ENCODE measurements around the gene BTF3.
"Not testable (repeated sequence)": the region's sequence is repeated elsewhere in the genome, so short reads cannot be mapped to it uniquely, and the experiment has no call there.

Gene BTF3

GRCh38 chr5:73498057-73498992 is at the start of gene BTF3:
TSS of gene BTF3 (plus strand) at chr5:73498442. CDS start at chr5:73498668, 226 bp downstream.
- DNase-seq (ENCODE audit: low spot score), result peak; percentile 79

- peak; percentile 39 for DNase-seq (ENCODE audit: low spot score)
These were observed 49.6 kb upstream of the BTF3 start, which contains the start of gene FOXD1 for GRCh38 chr5:73448463-73449136. TSS of gene FOXD1 (minus strand) at chr5:73448777. CDS start at chr5:73448362, 415 bp downstream.

GRCh38 chr5:73450137-73450536 is 48.1 kb upstream of the BTF3 start:
- no peak for DNase-seq (ENCODE audit: low spot score)

GRCh38 chr5:73450672-73451223 is 47.5 kb upstream of the BTF3 start:
- DNase-seq (ENCODE audit: low spot score), result no peak

- peak; percentile 32 for DNase-seq (ENCODE audit: low spot score)
These were observed 46.8 kb upstream of the BTF3 start for GRCh38 chr5:73451224-73452130.

GRCh38 chr5:73452215-73452614 is 46.0 kb upstream of the BTF3 start:
- DNase-seq (ENCODE audit: low spot score), result no peak

- DNase-seq (ENCODE audit: low spot score), result no peak
These were observed 43.7 kb upstream of the BTF3 start for GRCh38 chr5:73454379-73455036.

- DNase-seq (ENCODE audit: low spot score), result not testable (repeated sequence)
These were observed 41.8 kb upstream of the BTF3 start for GRCh38 chr5:73456462-73456861.

GRCh38 chr5:73459366-73459765 is 38.9 kb upstream of the BTF3 start:
- DNase-seq (ENCODE audit: low spot score), result no peak

- no peak for DNase-seq (ENCODE audit: low spot score)
These were observed 38.1 kb upstream of the BTF3 start for GRCh38 chr5:73460133-73460532.

- DNase-seq (ENCODE audit: low spot score), result no peak
These were observed 34.1 kb upstream of the BTF3 start for GRCh38 chr5:73464016-73464745.

- not testable (repeated sequence) for DNase-seq (ENCODE audit: low spot score)
These were observed 29.6 kb upstream of the BTF3 start for GRCh38 chr5:73468638-73469037.

- no peak for DNase-seq (ENCODE audit: low spot score)
These were observed 28.4 kb upstream of the BTF3 start for GRCh38 chr5:73469878-73470277.

GRCh38 chr5:73471654-73472053 is 26.6 kb upstream of the BTF3 start:
- no peak for DNase-seq (ENCODE audit: low spot score)

- DNase-seq (ENCODE audit: low spot score), result no peak
These were observed 26.1 kb upstream of the BTF3 start for GRCh38 chr5:73472116-73472515.

- no peak for DNase-seq (ENCODE audit: low spot score)
These were observed 17.7 kb upstream of the BTF3 start for GRCh38 chr5:73480500-73480899.

- no peak for DNase-seq (ENCODE audit: low spot score)
These were observed 15.7 kb upstream of the BTF3 start for GRCh38 chr5:73482383-73483136.

- DNase-seq (ENCODE audit: low spot score), result no peak
These were observed 14.6 kb upstream of the BTF3 start for GRCh38 chr5:73483676-73484075.

GRCh38 chr5:73484511-73484910 is 13.7 kb upstream of the BTF3 start:
- DNase-seq (ENCODE audit: low spot score), result no peak

GRCh38 chr5:73485715-73486114 is 12.5 kb upstream of the BTF3 start:
- no peak for DNase-seq (ENCODE audit: low spot score)
